Mucosa of descending colon (tissue), 3 donors: ENCODE measurements around the gene PNPLA7. TPM values are rescaled to one million over a fixed set of nuclear protein-coding genes. Genes with fewer than 3 reads are reported as not detected.
A peak's percentile ranks its signal among the peaks of the same experiment; 100 is the strongest.

Experiments
- ATAC-seq: fragments of 200-7000 bp; cut with Tn5 transposase; one replicate; pipeline ENCODE4 v1.9.1; 2020; ENCODE audit warnings: mild to moderate bottlenecking, moderate library complexity
- DNase-seq, 3 donors: peaks; one replicate each; pipeline ENCODE4 v3.0.0-alpha.2; 2020
- H3K36me3 ChIP-seq: fragments of 200-600 bp; one replicate; pipeline ENCODE4 v1.8.0; 2021; ENCODE audit warnings: low read depth, mild to moderate bottlenecking
- H3K4me1 ChIP-seq: fragments of 200-600 bp; one replicate; pipeline ENCODE4 v1.8.0; 2021; ENCODE audit warnings: low read depth, mild to moderate bottlenecking
- H3K4me3 ChIP-seq: fragments of 200-600 bp; one replicate; pipeline ENCODE4 v1.8.0; 2021; ENCODE audit warnings: mild to moderate bottlenecking
- H3K9me3 ChIP-seq: fragments of 200-600 bp; one replicate; pipeline ENCODE4 v1.8.0; 2021; ENCODE audit warnings: mild to moderate bottlenecking
- CTCF ChIP-seq: fragments of 200-600 bp; IDR thresholded peaks from one replicate; pipeline ENCODE4 v1.8.0; 2022; ENCODE audit warnings: antibody characterized with exemption, mild to moderate bottlenecking
- intact Hi-C, 2 donors: fragments of 100-400 bp; cut with DNase I in 1 of 2; cut with micrococcal nuclease in 1 of 2; formaldehyde crosslinking; loops; one replicate each; pipeline versions ENCODE4 v1.11.0 to v1.11.1; 2022; cut with DNase I, micrococcal nuclease
- total RNA-seq, 3 donors: library from RNA; stranded (reverse); fragmentation: NEBNext Ultra II Directional in 2 of 3; extraction: Animal tissue kit (Norgen Biotek cat#: 25700) in 2 of 3; gene quantifications; one replicate each; pipeline versions ENCODE4 v1.2.1 to v1.2.4, GENCODE V29; 2021 to 2023
- donor health status: DM: no; HTN: no; CAD: no; lungs with moderate emphysema.
- donor health status: DM: no; HTN: no; CAD: no.
- donor health status: DM: no; HTN: yes; CAD: no.

Gene PNPLA7
- total RNA-seq, 3 donors from 2014 or later = 16.7 to 27.4 (median 17.2) TPM

GRCh38 chr9:137498720-137499150 is 51.5 kb downstream of the PNPLA7 start:
- H3K9me3 ChIP-seq = no peaks in the 10 kb centered on the region
- H3K36me3 ChIP-seq = no peaks in the 10 kb centered on the region
- peaks cover 5% of the 10 kb centered on the region for H3K4me1 ChIP-seq
- ATAC-seq (no peak), DNase-seq (peak in 1 of 3 donors; percentile 36)
- intact Hi-C loops = no loop called here
- TF ChIP-seq CTCF = no peak
- no peak overlapping the region for H3K4me3 ChIP-seq

GRCh38 chr9:137497921-137498719 is 52.1 kb downstream of the PNPLA7 start:
- intact Hi-C loops = no loop called here
- Histone ChIP-seq H3K4me3 (no peak overlapping the region), H3K36me3 (no peaks in the 10 kb centered on the region), H3K9me3 (no peaks in the 10 kb centered on the region), H3K4me1 (peaks cover 7% of the 10 kb centered on the region)
- DNase-seq = peak in 2 of 3 donors; percentile 24 to 55
- ATAC-seq = no peak
- no peak for TF ChIP-seq CTCF

GRCh38 chr9:137496601-137497375 is 53.4 kb downstream of the PNPLA7 start:
- DNase-seq = peak in 1 of 3 donors; percentile 43
- Histone ChIP-seq H3K4me3 (no peak overlapping the region), H3K36me3 (no peaks in the 10 kb centered on the region), H3K9me3 (no peaks in the 10 kb centered on the region), H3K4me1 (peaks cover 7% of the 10 kb centered on the region)
- intact Hi-C loops = no loop called here
- TF ChIP-seq CTCF = no peak
- no peak for ATAC-seq

GRCh38 chr9:137494550-137495351 is 55.5 kb downstream of the PNPLA7 start:
- peak; percentile 76 for ATAC-seq
- DNase-seq = peak; percentile 16 to 85 (median 67)

More at GRCh38 chr9:137494550-137495351, 55.5 kb downstream of the PNPLA7 start:
- Histone ChIP-seq H3K4me1 (peaks cover 7% of the 10 kb centered on the region), H3K36me3 (no peaks in the 10 kb centered on the region), H3K9me3 (no peaks in the 10 kb centered on the region), H3K4me3 (no peak overlapping the region)
- intact Hi-C loops = no loop called here
- TF ChIP-seq CTCF = no peak
